NCI-H748 (cell line): Measurements from ENCODE around the gene SLC16A6.
"Not testable (repeated sequence)": the region's sequence is repeated elsewhere in the genome, so short reads cannot be mapped to it uniquely, and the experiment has no call there.

Source experiments
- DNase-seq: peaks from one replicate; lab custom pipeline; 2025; ENCODE audit not compliant: unreplicated experiment; lab: John Stamatoyannopoulos, UW

SLC16A6 gene

DNA sequence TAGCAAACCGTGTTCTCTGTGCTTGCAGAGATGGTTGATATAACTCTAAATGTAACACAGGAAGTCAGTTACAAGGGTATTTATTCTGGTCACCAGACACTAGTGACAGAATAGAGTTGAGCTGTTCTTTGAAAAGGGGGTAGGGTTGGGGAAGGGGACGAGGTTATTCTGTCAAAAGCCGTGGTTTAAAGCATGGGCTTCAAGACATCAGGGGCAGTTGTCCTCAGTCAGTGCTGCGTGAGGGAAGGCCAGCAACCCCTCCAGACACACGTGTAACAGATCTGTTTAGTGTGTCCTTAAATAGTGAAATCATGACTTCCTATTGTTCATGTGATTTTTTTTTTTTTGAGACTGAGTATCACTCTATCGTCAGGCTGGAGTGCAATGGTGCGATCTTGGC is 37.5 kb downstream of the SLC16A6 start:
- not testable (repeated sequence) for DNase-seq

DNA sequence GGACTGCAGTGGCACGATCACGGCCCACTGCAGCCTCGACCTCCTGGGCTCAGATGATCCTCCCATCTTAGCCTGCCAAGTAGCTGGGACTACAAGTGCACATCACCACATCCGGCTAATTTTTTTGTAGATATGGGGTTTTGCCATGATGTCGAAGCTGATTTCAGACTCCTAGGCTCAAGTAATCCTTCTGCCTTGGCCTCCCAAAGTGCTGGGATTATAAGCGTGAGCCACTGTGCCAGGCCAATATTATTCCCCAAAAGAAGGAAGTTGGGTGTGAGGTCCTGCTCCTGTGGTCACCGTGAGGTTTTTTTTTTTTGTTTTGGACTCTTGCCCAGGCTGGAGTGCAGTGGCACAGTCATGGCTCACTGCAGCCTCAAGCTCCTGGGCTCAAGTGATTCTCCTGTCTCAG is 41.6 kb downstream of the SLC16A6 start:
- DNase-seq, result no peak

DNA sequence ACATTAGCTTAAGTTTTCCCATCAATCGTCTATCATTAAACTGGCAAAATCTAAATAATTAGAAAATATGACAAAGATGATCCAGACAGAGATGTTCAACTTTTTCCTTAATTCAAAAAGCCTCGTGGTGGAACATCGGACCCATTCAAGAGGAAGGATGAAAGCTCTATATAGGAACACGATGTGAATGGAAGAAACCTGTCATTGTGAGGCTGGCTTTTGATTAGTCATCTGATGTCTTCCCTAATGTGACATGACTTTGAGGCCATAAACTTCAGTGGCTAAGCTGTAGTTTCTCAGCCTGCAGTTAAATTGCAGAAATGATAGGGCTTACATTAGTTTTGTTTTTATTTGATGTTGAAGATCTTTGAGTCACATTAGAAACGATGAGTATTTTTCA is 42.0 kb downstream of the SLC16A6 start:
- DNase-seq, result no peak

DNA sequence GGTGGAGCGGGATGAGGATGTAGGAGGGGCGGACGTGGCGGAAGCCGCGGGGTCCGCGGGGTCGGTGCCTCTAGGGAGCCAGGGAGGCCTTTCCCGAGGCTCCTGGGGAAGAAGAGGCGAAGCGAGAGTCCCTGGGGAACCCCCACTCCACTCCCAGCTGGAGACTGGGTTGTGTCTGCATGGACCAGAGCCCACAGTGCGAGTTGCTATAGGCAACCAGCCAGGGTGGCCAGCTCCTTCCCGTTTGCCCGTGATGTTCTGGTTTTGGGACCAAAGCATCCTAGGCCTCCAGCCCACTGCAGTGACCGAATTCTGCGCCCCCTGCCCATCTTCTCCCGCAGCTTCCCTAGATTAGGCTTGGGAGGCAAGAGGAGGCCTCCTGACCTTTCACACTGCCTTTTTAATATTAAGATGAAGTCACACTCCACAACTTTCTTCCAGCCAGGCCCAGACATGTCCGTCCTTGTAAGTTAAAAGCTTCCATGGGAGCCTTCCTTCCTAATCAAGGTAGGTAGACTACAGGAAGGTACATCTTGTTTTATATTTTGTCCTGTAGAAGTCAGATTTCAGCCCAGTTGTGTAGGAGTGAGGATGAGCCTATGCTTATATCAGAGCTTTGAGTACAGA is 42.6 kb downstream of the SLC16A6 start:
- DNase-seq, result peak; percentile 69

DNA sequence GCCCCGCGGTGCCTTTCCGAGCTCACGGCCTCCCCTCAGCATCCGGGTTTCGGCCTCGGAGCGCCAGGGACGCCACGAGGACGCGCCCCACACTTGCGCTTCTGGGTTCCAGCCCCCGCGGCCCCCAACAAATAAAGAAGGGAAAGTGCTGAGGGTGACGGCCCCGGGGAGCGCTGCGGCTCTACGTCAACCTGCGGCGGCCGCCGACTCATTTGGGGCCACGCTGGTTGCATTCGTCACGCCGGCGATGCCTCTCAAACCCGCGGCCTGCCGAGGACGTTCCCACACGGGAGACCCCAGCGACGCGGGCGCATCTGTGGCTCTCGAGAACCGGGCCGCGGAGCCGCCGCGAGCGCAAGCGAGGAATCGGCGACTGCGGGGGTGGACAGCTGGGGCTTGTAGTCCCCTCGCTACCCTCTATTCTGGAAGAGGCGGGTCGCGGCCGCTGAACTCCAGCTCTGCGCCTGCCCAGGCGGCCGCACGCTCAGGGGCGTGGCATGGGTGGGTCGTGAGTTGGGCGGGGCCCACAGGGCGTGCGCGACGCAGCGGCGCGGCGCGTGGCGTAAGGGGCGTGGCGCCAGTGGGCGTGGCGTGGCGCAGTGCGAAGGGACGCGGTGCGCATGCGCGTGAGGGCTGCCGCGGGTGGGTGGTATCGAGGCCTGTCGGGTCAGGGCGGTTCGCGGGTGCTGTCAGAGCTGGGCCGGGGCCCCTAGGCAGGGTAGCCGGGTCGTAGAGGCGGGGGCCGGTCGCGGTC is 43.3 kb downstream of the SLC16A6 start, which contains the start of gene AMZ2:
AMZ2 (plus strand) TSS at position 599 of the 754 bp plus-strand sequence. CDS start 2,145 bp downstream, outside the sequence.
- DNase-seq, result peak; percentile 93

DNA sequence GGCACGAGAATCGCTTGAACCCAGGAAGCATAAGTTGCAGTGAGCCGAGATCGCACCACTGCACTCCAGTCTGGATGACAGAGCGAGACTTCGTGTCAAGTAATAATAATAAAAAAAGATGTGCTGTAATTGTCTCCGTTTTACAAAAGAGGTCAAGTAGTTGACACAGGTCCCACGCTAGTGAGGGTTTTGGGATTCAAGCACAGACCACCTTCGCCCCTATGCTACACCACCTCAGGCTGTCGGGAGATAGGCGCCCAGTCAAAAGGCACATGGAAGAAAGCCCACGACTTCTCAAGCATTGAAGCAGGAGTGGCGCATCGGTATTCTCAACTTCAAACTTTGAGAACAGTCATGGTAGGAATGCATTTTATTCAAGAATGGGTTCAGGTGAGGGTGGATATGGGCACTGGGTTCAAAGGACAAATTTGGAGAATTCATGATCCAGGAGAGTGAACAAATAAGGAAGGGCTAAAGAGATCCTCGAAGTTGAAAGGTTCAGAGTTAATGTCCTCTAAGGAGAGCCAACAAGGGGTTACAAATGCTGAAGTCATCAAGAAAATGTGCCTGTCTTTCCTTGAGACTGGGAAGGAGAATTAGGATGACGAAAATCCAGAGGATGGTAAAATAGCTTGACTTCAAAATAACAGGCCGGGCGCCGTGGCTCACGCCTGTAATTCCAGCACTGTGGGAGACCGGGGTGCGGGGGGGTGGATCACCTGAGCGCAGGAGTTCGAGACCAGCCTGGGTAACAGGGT is 44.5 kb downstream of the SLC16A6 start:
- DNase-seq, result no peak

DNA sequence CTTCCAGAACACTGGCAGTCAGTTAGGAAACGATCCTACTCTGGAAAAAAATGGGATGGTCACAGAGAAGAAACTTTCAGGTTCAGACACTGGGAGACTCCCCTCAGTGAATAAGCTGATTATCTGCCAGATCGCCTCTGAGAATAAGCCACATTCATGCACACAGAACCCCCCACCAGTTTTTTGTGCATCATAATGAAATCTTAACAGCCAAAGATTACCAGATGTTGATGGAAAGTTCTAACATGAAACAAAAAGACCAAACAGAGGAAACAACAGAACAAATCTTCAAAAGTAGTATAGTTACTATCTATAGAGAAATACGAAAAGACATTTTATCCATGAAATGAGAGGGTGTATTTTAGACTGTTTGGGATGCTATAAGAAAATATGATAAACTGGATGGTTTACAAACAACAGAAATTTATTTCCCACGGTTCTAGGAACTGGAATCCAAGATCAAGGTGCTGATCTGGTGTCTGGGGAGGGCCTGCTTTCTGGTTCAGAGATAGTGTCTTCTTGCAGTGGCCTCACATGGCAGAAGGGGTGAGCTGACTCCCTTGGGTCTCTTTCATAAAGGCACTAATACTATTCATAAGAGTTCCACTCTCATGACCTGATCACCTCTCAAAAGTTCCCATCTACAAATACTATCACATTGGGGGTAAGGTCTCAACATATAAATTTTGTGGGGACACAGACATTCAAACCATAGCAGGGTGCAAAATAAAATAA is 51.1 kb downstream of the SLC16A6 start:
- no peak for DNase-seq

DNA sequence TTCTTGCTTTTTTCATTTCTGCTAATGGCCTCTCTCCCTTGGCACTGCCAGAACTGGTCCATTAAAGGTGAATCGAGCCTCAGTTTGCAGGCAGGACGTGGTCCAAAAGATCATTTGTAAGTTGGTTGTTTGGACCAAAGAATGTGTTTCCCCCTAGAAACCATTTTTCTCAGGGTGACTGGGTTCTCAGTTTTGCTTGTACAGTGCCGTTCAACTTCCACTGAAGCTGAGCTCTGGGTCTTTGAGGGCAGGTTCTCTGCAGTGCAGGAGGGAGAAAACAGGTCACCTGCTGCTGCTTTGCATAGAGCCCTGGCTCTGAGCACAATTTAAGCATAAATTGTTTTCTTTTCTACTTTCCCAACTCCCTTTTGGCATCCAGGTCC is 52.1 kb downstream of the SLC16A6 start:
- no peak for DNase-seq

DNA sequence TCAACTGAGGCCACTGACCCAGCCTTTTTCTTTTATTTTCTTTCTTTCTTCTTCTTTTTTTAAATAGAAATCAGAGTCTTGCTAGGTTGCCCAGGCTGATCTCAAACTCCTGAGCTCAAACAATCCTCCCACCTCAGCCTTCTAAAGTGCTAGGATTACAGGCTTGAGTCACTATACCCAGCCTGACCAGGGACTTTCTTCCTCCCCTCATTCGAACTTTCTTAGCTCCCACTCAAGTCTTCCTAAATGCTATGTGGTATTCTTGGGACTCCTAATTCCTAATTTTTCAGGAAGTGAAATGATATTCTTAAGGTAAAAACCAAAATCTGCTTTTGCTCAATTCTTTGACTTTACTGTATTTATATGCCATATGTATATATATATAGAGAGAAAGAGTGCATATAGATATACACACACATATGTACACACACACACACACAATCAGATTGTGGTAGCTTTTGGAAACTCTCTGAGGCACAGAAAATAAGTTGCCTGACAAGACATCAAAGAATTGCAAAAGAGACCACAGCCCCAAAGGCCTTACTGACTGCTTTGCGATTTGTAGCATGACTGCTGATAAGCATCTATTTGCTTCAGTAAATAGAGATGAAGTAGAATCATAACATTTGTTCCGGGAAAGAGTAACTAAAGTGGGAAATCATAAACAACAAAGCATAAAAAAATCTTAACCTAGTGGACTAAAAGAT is 52.6 kb downstream of the SLC16A6 start:
- DNase-seq, result no peak

DNA sequence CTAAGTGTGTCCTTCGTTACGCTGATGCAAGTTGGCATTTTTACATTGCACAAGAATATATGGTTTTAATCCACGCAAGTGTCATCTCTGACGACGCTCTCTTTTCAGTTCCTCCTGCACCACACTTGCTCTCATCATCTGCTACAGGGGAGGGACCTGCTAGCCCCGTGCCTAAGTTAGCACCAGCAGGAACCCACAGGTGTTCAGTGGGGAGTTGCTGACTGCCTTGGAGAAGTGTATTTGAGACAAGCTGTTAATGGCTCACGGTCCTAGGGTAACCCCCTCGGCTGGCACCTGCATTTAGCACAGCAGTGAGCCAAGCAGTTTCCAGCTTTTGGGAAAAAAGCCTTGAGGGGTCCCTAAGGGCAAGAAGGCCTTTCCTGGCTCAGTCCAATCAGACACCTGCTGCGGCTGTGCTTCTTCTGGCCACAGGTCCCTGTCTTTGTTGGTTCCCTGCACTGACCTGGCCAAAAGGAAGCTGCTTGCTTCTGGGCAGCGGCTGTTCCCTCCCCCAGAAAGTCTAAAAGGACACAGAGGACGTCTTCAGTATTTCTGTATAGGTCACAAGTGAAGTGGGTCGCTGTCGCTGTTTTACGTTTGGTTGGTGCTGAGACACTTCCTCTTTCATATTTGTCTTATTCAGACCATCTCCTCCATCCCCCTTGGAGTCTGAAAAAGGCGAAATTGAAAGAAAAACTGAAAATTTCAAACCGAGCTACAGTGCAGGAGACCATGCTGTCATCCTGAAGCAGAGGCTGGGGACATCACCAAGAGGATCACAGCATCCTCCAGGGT is 53.4 kb downstream of the SLC16A6 start:
- DNase-seq, result not testable (repeated sequence)

DNA sequence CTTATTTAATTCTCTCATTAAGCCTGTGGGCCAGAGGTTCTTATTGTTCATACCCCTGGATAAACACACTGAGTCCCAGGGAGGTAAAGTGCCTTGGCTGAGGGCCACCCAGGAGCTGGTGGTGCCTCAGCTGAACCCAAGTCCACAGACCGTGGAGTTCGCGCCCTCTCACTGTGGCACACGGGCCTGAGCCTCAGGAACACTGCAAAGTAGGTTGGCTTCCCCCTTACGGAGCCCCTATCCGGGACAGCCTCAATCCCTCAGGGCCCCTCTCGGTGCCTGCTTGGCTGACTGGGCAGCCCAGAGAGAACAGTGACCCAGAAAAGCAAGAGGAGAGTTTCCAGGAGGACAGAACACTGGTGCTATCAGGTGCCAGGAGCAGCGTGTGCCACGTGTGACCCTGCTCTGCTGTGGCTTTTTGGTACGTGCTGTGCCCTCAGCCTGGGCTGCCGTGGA is 55.6 kb downstream of the SLC16A6 start:
- DNase-seq, result not testable (repeated sequence)

DNA sequence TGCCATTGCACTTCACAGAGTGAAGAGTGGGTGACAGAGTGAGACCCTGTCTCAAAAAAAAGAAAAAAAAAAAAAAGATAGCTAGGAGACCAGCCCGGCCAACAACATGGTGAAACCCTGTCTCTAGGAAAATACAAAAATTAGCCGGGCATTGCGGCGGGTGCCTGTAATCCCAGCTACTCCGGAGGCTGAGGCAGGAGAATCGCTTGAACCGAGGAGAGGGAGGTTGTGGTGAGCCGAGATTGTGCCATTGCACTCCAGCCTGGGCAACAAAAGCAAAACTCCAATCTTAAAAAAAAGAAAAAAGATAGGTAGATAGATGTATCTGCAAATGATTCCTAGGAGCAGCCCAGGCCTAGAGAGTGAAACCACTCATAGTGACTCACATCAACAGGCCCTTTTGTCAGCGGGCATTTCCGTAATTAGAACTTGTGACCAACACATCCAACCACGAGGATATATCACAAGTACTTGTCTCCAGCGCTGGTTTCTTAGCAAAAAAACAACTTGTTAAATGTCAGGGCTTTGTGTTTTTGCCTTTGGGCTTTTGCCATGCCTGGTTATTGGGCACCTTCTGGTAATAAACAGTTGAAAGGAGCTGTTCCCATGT is 56.1 kb downstream of the SLC16A6 start:
- DNase-seq, result not testable (repeated sequence)

DNA sequence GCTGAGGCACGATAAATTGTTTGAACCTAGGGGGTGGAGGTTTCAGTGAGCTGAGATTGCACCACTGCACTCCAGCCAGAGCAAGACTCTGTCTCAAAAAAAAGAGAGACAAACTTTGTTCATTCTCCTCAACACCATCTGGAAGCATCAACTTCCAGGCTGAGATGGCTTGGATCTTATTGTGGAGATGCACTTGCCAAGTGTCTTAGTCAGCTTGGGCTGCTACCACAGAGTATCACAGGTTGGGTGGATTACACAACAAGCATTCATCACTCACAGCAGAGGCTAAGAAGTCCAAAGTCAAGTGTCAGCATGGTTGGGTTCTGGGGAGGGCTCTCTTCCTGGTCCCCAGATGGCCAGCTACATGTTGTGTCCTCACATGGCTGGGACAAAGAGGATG is 58.2 kb downstream of the SLC16A6 start:
- DNase-seq, result not testable (repeated sequence)

DNA sequence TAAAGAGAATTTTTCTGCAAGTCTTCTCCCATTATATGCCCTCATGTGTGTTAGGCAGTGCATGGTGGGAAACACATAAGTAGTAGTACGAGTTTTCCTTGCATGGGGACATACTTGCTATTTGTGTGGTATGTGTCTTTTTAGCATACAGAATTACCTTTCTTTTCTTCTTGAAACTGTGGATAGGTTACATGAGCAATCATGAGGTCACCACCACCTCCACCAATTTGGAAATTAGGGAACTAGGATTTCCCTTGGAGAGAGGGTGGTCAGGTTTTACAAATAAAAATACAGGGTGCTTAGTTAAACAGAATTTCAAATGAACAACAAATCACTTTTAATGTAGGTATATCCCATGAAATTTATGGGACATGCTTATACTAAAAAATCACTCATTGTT is 59.4 kb downstream of the SLC16A6 start:
- DNase-seq, result no peak

DNA sequence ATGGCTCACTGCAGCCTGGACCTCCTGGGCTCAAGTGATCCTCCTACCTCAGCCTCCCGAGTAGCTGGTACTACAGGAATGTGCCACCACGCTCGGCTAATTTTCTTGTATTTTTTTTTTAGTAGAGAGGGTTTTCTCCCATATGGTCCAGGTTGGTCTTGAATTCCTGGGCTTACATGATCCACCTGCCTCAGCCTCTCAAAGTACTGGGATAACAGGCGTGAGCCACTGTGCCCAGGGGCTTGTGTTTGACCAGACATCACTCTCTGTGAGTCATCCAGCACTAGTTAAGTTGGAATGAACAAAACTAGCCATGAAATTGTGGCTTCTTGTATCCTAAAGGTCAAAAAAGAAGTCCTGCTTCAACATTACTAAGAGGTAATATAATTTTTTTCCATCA is 59.8 kb downstream of the SLC16A6 start:
- not testable (repeated sequence) for DNase-seq

DNA sequence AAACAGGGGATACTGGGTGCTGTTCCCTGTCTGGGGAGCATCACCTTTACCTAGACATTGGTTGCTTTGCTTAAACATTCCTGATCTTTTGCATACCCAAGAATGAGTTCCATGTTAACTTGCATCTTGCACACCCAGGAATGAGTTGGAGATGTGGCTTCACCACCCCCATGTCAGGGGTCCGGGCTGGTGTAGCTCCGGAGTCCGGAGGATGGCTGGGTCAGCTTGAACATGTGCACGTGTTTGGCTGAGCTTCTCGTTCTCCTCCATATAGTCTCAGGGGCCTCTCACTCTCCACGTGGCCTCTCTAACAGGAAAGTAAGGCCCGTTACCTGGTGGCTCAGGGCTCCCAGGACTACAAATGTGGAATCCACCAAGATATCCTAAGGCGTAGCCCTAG is 61.3 kb downstream of the SLC16A6 start:
- no peak for DNase-seq

DNA sequence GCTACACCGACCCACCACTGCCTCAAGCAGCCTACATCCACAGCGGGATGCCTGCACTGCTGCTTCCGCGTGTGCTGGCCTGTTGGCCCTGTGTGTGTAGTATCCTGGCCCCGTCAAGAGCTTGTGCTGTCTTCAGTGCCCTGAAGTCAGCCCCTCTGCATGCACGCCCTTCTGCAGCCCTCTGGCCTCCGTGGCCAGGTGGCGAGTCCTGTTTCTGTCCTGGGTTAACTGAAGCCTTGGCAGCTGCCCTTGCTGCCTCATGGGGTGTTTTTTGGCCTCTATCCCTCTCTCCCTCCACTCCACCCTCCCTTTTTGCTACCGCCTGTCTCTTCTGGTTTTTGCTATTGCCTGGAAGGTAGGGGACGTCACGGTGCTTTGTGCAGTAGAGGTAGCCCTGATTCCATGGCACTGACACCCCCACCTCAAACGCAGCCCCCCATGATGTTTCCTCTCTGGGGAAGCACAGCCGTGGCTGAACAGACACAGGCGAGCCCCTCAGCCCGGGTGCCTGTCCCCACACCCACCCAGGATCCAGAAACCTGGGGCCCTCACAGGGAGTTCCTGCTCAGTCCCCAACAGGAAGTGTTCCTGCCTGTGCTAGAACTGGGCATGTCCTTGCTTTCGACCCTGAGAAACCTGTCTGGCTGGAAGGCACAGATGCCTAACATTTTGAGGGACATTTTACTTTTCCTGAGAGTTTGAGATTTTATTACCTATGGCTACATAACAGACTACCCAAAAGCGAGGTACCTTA is 61.9 kb downstream of the SLC16A6 start:
- DNase-seq, result no peak

DNA sequence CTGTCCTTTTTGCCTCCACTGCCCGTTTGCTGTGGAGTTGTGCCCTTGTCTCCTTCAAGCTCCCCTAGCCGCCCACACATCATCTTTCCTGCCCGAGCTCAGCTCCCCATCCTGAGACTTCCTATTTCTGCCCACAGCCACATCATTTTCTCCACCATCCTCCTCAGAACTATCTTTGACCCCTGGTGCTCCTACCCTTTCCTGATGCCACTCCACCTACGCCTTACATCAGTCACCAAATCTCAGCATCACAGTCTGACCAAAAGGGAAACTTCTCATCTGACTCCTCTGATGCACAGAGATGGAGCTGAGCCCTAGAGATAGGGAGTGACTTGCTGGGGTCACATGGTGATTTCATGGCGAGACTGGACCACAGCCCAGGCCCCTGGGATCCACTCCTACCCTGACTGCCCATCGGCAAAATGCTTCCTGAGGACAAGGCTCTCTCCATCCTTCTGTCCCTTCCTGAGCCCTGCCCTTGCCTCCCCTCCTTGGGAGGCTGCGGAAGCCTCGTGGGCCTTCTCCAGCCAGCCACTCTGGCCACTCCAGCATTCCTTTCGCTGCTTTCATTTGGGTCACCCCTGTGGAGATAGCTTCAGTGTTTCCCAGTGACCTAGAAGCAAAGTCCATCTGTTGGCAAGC is 62.8 kb downstream of the SLC16A6 start:
- DNase-seq, result not testable (repeated sequence)
